Ascending aorta (tissue), 2 donors: ENCODE measurements around the gene PCDHGA9. TPM values are rescaled to one million over a fixed set of nuclear protein-coding genes. Genes with fewer than 3 reads are reported as not detected.

Source experiments
- DNase-seq, 2 donors: peaks; one replicate each; pipeline ENCODE4 v3.0.0-alpha.2; 2019; ENCODE audit warnings: low spot score in 2 of 2
- H3K27ac ChIP-seq, 2 donors: fragments of 200-600 bp; sonication (generic); one replicate each; pipeline ENCODE4 v1.5.1; 2016 to 2017; ENCODE audit warnings: mild to moderate bottlenecking in 1 of 2
- H3K27me3 ChIP-seq: fragments of 200-600 bp; sonication (generic); one replicate; pipeline ENCODE4 v1.5.1; 2017
- H3K36me3 ChIP-seq, 2 donors: fragments of 200-600 bp; sonication (generic); one replicate each; pipeline ENCODE4 v1.5.1; 2016
- H3K4me1 ChIP-seq, 2 donors: fragments of 200-600 bp; sonication (generic); one replicate each; pipeline ENCODE4 v1.5.1; 2016 to 2017; ENCODE audit warnings: mild to moderate bottlenecking in 1 of 2
- H3K4me3 ChIP-seq, 2 donors: fragments of 200-600 bp; sonication (generic); one replicate each; pipeline ENCODE4 v1.5.1; 2016 to 2017; ENCODE audit warnings: mild to moderate bottlenecking in 1 of 2
- H3K9me3 ChIP-seq, 2 donors: fragments of 200-600 bp; sonication (generic); one replicate each; pipeline ENCODE4 v1.5.1; 2016
- CTCF ChIP-seq, 3 experiments: fragments of 200-600 bp in 2 of 3; fragments of 450-650 bp in 1 of 3; sonication (generic) in 2 of 3; IDR thresholded peaks; one replicate each; pipeline ENCODE4 v1.5.1; 2016 to 2019; ENCODE audit warnings: antibody characterized with exemption in 3 of 3, mild to moderate bottlenecking in 1 of 3, moderate library complexity in 1 of 3
- intact Hi-C: fragments of 100-400 bp; cut with DNase I; formaldehyde crosslinking; loops from one replicate; pipeline ENCODE4 v1.15.1; 2023
- total RNA-seq: library from RNA; depleted of rRNA; stranded (reverse); fragments of >200 nt; gene quantifications from one replicate; pipeline ENCODE4 v1.1.0, GENCODE V29; 2016

The PCDHGA9 gene
- total RNA-seq, 1 donor from 2014 or later: 3.2 TPM

GRCh38 chr5:141359790-141360426, 42.7 kb upstream of the PCDHGA9 start, which contains the start of gene PCDHGB2:
Gene PCDHGB2, plus strand, starts transcription at chr5:141359994. Its CDS starts 142 bp downstream, at chr5:141360136.
- Histone ChIP-seq H3K27ac (no peak within 1 kb of the TSS), H3K36me3 (peaks cover 0 to 3% of the 10 kb centered on the region in 2 donors), H3K4me3 (peak within 1 kb of the TSS; percentile 18 to 25), H3K4me1 (no peaks in the 10 kb centered on the region), H3K9me3 (peaks cover 96 to 97% of the 10 kb centered on the region in 2 donors), H3K27me3 (no peaks in the 10 kb centered on the region)
- intact Hi-C loops: no loop called here
- peak in 1 of 3 experiments; percentile 22 for TF ChIP-seq CTCF (IDR thresholded peaks at IDR 0.05)
- DNase-seq: no peak

- TF ChIP-seq CTCF (IDR thresholded peaks at IDR 0.05): no peak
- intact Hi-C loops: no loop called here
- H3K27ac ChIP-seq: no peak overlapping the region
- H3K9me3 ChIP-seq: peaks cover 96 to 97% of the 10 kb centered on the region in 2 donors
- no peaks in the 10 kb centered on the region for H3K36me3 ChIP-seq
- no peak for DNase-seq
- H3K4me1 ChIP-seq: no peaks in the 10 kb centered on the region
- peak overlapping the region in 1 of 2 donors; percentile 25 for H3K4me3 ChIP-seq
- H3K27me3 ChIP-seq: no peaks in the 10 kb centered on the region
Observed at GRCh38 chr5:141360685-141361084, 41.9 kb upstream of the PCDHGA9 start.

- Histone ChIP-seq H3K9me3 (peaks cover 97 to 98% of the 10 kb centered on the region in 2 donors), H3K4me3 (no peak overlapping the region), H3K4me1 (no peaks in the 10 kb centered on the region), H3K27me3 (no peaks in the 10 kb centered on the region), H3K36me3 (no peaks in the 10 kb centered on the region), H3K27ac (no peak overlapping the region)
- DNase-seq: no peak
- no peak for TF ChIP-seq CTCF (IDR thresholded peaks at IDR 0.05)
- intact Hi-C loops: no loop called here
Observed at GRCh38 chr5:141362719-141363118, 39.9 kb upstream of the PCDHGA9 start.

GRCh38 chr5:141363952-141364660, 38.5 kb upstream of the PCDHGA9 start, which contains the start of gene PCDHGA5:
Gene PCDHGA5, plus strand, starts transcription at chr5:141364162. Its CDS starts 169 bp downstream, at chr5:141364331.
- DNase-seq: no peak
- H3K4me1 ChIP-seq: no peaks in the 10 kb centered on the region
- TF ChIP-seq CTCF (IDR thresholded peaks at IDR 0.05): no peak
- H3K4me3 ChIP-seq: peak within 1 kb of the TSS; percentile 31 to 35
- no peak within 1 kb of the TSS for H3K27ac ChIP-seq
- no peaks in the 10 kb centered on the region for H3K27me3 ChIP-seq
- peaks cover 93 to 98% of the 10 kb centered on the region in 2 donors for H3K9me3 ChIP-seq
- no peaks in the 10 kb centered on the region for H3K36me3 ChIP-seq
- intact Hi-C loops: no loop called here

GRCh38 chr5:141366016-141366896, 36.3 kb upstream of the PCDHGA9 start:
- no peak for TF ChIP-seq CTCF (IDR thresholded peaks at IDR 0.05)
- H3K9me3 ChIP-seq: peaks cover 93 to 98% of the 10 kb centered on the region in 2 donors
- no peaks in the 10 kb centered on the region for H3K27me3 ChIP-seq
- H3K4me3 ChIP-seq: peak overlapping the region in 1 of 2 donors; percentile 13
- H3K36me3 ChIP-seq: no peaks in the 10 kb centered on the region
- DNase-seq: no peak
- H3K27ac ChIP-seq: no peak overlapping the region
- H3K4me1 ChIP-seq: no peaks in the 10 kb centered on the region
- intact Hi-C loops: no loop called here
